HuH-7.5 (cell line): ENCODE data around the gene ZPLD1.

ENCODE experiments used
- DNase-seq: peaks from one replicate; pipeline ENCODE4 v3.0.0; 2011; ENCODE audit warnings: low spot score

ZPLD1 gene

GRCh38 chr3:102528727-102529126 is 93.9 kb downstream of the ZPLD1 start:
- no peak for DNase-seq
